OCI-LY1 (cell line): ENCODE data around the gene CD109.

Source experiments
- H2AFZ ChIP-seq: fragments of 200-600 bp; sonication (generic), shearing (Covaris generic); 2 replicates; pipeline ENCODE4 v1.6.0; 2014; ENCODE audit warnings: antibody characterized with exemption, mild to moderate bottlenecking, low read length
- H3F3A ChIP-seq: fragments of 200-600 bp; sonication (generic), shearing (Covaris generic); 2 replicates; pipeline ENCODE4 v1.6.0; 2014; ENCODE audit warnings: mild to moderate bottlenecking, antibody characterized with exemption, low read length, moderate library complexity; ENCODE audit not compliant: insufficient read depth
- H3K27ac ChIP-seq: fragments of 200-600 bp; sonication (generic); 2 replicates; pipeline ENCODE4 v1.5.1; 2014; ENCODE audit warnings: low read length, mixed run types, mild to moderate bottlenecking, low read depth; ENCODE audit not compliant: poor library complexity, severe bottlenecking
- H3K27me3 ChIP-seq: fragments of 200-600 bp; sonication (generic); 2 replicates; pipeline ENCODE4 v1.6.0; 2014; ENCODE audit warnings: antibody characterized with exemption, mild to moderate bottlenecking, low read length, moderate library complexity; ENCODE audit not compliant: insufficient read depth
- H3K36me3 ChIP-seq: fragments of 200-600 bp; sonication (generic); 2 replicates; pipeline ENCODE4 v1.6.1; 2014; ENCODE audit warnings: mild to moderate bottlenecking, antibody characterized with exemption, low read length, moderate library complexity, mixed read lengths; ENCODE audit not compliant: insufficient read depth
- H3K4me1 ChIP-seq: fragments of 200-600 bp; sonication (generic); 2 replicates; pipeline ENCODE4 v1.5.1; 2014; ENCODE audit warnings: mild to moderate bottlenecking, low read length, moderate library complexity; ENCODE audit not compliant: insufficient read depth, severe bottlenecking
- H3K4me2 ChIP-seq: fragments of 200-600 bp; sonication (generic), shearing (Covaris generic); 2 replicates; pipeline ENCODE4 v1.6.1; 2014; ENCODE audit warnings: low read length
- H3K4me3 ChIP-seq: fragments of 200-600 bp; sonication (generic); 2 replicates; pipeline ENCODE4 v1.5.1; 2014; ENCODE audit warnings: low read length, low read depth, mild to moderate bottlenecking, mixed read lengths; ENCODE audit not compliant: poor library complexity, severe bottlenecking
- H3K79me2 ChIP-seq: fragments of 200-600 bp; shearing (Covaris generic); 2 replicates; pipeline ENCODE4 v1.6.1; 2016; ENCODE audit warnings: mixed run types, low read length, mixed read lengths; ENCODE audit not compliant: insufficient read depth
- H3K9ac ChIP-seq: fragments of 200-600 bp; sonication (generic), shearing (Covaris generic); 2 replicates; pipeline ENCODE4 v1.6.1; 2014; ENCODE audit warnings: mild to moderate bottlenecking, low read length, mixed read lengths
- H3K9me2 ChIP-seq: fragments of 200-600 bp; sonication (generic), shearing (Covaris generic); 2 replicates; pipeline ENCODE4 v1.6.1; 2014; ENCODE audit warnings: low read depth, mild to moderate bottlenecking, low read length, mixed read lengths
- H3K9me3 ChIP-seq: fragments of 200-600 bp; shearing (Covaris generic); 2 replicates; pipeline ENCODE4 v1.6.1; 2014; ENCODE audit warnings: low read length, mixed read lengths
- H4K20me1 ChIP-seq: fragments of 200-600 bp; sonication (generic), shearing (Covaris generic); 2 replicates; pipeline ENCODE4 v1.6.0; 2016; ENCODE audit warnings: mild to moderate bottlenecking, low read length; ENCODE audit not compliant: insufficient read depth
- EZH2 ChIP-seq: fragments of 200-600 bp; sonication (generic), shearing (Covaris generic); IDR thresholded peaks from 2 replicates; pipeline ENCODE4 v1.8.0; 2017; ENCODE audit warnings: borderline replicate concordance, mixed run types, mild to moderate bottlenecking, antibody characterized with exemption, low read length, moderate library complexity, mixed read lengths
- TF ChIP-seq, protein P1 (sequence below): fragments of 200-600 bp; sonication (generic), shearing (Covaris generic); IDR thresholded peaks from 2 replicates; pipeline ENCODE4 v1.5.1; 2017; ENCODE audit warnings: mild to moderate bottlenecking, antibody characterized with exemption, low read length, moderate library complexity, mixed read lengths

CD109 gene

DNA sequence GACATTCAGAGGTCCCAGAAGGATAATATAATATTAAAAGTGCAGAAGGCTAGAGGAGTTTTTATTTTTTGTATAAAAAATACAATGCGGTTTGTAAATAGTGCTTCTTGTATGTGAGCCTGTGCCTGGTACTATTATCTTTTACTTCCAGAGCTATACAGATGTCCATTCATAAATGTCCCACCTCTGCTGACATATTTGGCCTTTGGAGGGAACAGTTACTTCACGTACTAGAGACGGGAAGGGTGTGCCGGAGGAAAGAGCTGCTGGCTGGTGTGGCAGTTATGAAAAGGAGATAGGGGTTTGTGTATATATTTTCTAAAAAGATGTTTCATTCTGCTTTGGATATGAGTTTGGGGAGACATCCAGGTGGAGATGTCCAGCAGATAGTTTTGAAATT is 8.8 kb downstream of the CD109 start:
- Histone ChIP-seq H3K36me3 (no peaks in the 10 kb centered on the region), H3K9ac (no peak overlapping the region), H3K4me3 (no peak overlapping the region), H2AFZ (no peak overlapping the region), H3K27ac (no peak overlapping the region), H3K79me2 (no peaks in the 10 kb centered on the region), H3K27me3 (no peaks in the 10 kb centered on the region), H4K20me1 (no peaks in the 10 kb centered on the region), H3K4me2 (no peak overlapping the region), H3K9me3 (no peaks in the 10 kb centered on the region), H3K4me1 (no peaks in the 10 kb centered on the region), H3F3A (no peaks in the 10 kb centered on the region), H3K9me2 (no peaks in the 10 kb centered on the region)
- TF ChIP-seq, protein P1, sequence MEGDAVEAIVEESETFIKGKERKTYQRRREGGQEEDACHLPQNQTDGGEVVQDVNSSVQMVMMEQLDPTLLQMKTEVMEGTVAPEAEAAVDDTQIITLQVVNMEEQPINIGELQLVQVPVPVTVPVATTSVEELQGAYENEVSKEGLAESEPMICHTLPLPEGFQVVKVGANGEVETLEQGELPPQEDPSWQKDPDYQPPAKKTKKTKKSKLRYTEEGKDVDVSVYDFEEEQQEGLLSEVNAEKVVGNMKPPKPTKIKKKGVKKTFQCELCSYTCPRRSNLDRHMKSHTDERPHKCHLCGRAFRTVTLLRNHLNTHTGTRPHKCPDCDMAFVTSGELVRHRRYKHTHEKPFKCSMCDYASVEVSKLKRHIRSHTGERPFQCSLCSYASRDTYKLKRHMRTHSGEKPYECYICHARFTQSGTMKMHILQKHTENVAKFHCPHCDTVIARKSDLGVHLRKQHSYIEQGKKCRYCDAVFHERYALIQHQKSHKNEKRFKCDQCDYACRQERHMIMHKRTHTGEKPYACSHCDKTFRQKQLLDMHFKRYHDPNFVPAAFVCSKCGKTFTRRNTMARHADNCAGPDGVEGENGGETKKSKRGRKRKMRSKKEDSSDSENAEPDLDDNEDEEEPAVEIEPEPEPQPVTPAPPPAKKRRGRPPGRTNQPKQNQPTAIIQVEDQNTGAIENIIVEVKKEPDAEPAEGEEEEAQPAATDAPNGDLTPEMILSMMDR = no peak
- TF ChIP-seq EZH2 = no peak

DNA sequence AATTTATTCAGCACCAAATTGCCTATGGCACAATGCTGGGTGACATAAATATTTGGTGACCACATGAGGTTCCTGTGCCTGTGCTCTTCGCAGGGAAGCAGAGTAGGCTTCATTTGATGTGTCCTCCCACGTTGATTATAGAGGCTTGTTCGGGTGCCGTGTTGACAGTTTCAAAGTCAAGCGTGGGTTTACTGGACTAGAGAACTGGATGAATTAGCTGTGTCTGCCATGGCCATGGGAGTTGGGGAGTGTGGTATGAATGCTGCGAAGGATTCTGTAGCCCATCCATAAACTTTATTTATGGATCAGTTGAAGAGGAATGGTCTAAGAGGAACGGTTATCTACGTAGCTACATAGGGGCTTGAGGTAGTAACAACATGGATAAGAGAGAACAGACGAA is 11.0 kb downstream of the CD109 start:
- H3K4me1 ChIP-seq = no peaks in the 10 kb centered on the region
- no peak overlapping the region for H3K9ac ChIP-seq
- no peak overlapping the region for H3K4me3 ChIP-seq
- no peaks in the 10 kb centered on the region for H3K79me2 ChIP-seq
- H4K20me1 ChIP-seq = no peaks in the 10 kb centered on the region
- H3K9me2 ChIP-seq = no peaks in the 10 kb centered on the region
- no peak overlapping the region for H3K27ac ChIP-seq
- no peak overlapping the region for H2AFZ ChIP-seq
- no peaks in the 10 kb centered on the region for H3F3A ChIP-seq
- TF ChIP-seq, protein P1 = no peak
- TF ChIP-seq EZH2 = no peak
- no peaks in the 10 kb centered on the region for H3K9me3 ChIP-seq
- H3K36me3 ChIP-seq = no peaks in the 10 kb centered on the region
- no peak overlapping the region for H3K4me2 ChIP-seq
- no peaks in the 10 kb centered on the region for H3K27me3 ChIP-seq

DNA sequence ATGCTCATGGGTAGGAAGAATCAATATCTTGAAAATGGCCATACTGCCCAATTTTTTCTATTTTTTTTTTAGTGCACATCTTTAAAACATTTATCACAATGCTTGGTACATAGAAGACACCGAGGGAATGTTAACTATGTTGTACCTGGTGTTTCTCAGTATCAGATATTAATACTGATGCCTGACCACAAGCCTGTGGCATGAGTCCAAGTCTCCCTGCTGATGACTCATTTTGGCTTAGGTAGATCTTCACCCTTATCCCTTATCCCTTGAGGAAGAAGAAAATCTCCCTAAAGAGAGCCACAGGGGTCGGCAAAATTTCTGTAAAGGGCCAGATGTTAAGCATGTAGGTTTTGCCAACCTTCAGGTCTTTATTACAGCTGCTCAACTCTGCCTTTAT is 14.5 kb downstream of the CD109 start:
- Histone ChIP-seq H3K79me2 (no peaks in the 10 kb centered on the region), H3K9me2 (no peaks in the 10 kb centered on the region), H2AFZ (no peak overlapping the region), H4K20me1 (no peaks in the 10 kb centered on the region), H3K4me1 (no peaks in the 10 kb centered on the region), H3K4me2 (no peak overlapping the region), H3K9me3 (no peaks in the 10 kb centered on the region), H3K4me3 (no peak overlapping the region), H3K27me3 (no peaks in the 10 kb centered on the region; the same call in 1 of the 2 replicates), H3K9ac (no peak overlapping the region), H3K27ac (no peak overlapping the region), H3K36me3 (no peaks in the 10 kb centered on the region), H3F3A (no peaks in the 10 kb centered on the region)
- TF ChIP-seq, protein P1 = no peak
- TF ChIP-seq EZH2 = no peak
